ENCODE results near the gene NUCB2.
"Not testable (repeated sequence)": the region's sequence is repeated elsewhere in the genome, so short reads cannot be mapped to it uniquely, and the experiment has no call there.

Gene NUCB2

DNA sequence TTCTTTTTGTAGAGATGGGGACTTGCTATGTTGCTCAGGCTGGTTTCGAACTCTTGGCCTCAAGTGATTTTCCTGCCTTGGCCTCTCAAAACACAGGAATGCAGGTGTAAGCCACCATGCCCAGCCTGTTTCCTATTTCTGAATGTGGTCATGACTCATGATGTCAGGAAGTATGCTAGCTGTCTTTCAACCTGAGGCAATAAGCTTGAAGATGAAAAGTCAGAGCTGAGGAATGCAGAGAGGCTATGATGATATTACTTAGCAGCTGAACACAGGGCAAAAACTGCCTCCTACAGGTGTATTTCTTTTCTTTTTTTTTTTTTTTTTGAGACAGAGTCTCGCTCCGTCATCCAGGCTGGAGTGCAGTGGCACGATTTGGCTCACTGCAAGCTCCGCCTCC, 9.0 kb upstream of the NUCB2 start:
- no peaks in the 10 kb centered on the region for H3K36me3 ChIP-seq (ENCODE audit: control insufficient read depth in 2 of 2, insufficient read depth in 2 of 2, low read length in 2 of 2)
- H3K27me3 ChIP-seq (ENCODE audit: control insufficient read depth in 2 of 2, insufficient read depth in 2 of 2, low read length in 2 of 2): no peaks in the 10 kb centered on the region
- H3K27ac ChIP-seq (ENCODE audit: low read depth in 2 of 2, low read length in 2 of 2): no peak overlapping the region
- H3K9me3 ChIP-seq (ENCODE audit: control insufficient read depth in 2 of 2, low read length in 2 of 2): no peaks in the 10 kb centered on the region
- no peak overlapping the region for H3K9ac ChIP-seq (ENCODE audit: low read depth in 1 of 2, low read length in 2 of 2)
- no peaks in the 10 kb centered on the region for H3K4me1 ChIP-seq (ENCODE audit: control insufficient read depth in 2 of 2, insufficient read depth in 2 of 2, low read length in 2 of 2)
- no peak overlapping the region for H3K4me3 ChIP-seq (ENCODE audit: low read length in 2 of 2)

DNA sequence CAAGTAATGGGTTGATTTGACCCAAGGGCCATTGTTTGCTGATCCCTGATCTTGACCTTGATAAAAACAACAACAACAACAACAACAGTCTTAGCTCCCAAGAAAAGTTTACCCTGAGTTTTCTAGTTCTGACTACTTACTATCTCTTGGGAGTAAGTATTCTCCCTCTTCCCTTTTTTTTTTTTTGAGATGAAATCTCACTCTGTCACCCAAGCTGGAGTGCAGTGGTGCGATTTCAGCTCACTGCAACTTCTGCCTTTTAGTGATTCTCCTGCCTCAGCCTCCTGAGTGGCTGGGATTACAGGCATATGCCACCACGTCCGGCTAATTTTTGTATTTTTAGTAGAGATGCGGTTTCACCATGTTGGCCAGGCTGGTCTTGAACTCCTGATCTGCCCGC, 8.0 kb upstream of the NUCB2 start:
- H3K4me3 ChIP-seq (ENCODE audit: low read length in 2 of 2); H3K27ac ChIP-seq (ENCODE audit: low read depth in 2 of 2, low read length in 2 of 2); H3K9me3 ChIP-seq (ENCODE audit: control insufficient read depth in 2 of 2, low read length in 2 of 2); H3K36me3 ChIP-seq (ENCODE audit: control insufficient read depth in 2 of 2, insufficient read depth in 2 of 2, low read length in 2 of 2); H3K27me3 ChIP-seq (ENCODE audit: control insufficient read depth in 2 of 2, insufficient read depth in 2 of 2, low read length in 2 of 2); H3K9ac ChIP-seq (ENCODE audit: low read depth in 1 of 2, low read length in 2 of 2); H3K4me1 ChIP-seq (ENCODE audit: control insufficient read depth in 2 of 2, insufficient read depth in 2 of 2, low read length in 2 of 2): not testable (repeated sequence)

GRCh38 chr11:17268902-17269301, 7.6 kb upstream of the NUCB2 start:
- no peaks in the 10 kb centered on the region for H3K9me3 ChIP-seq (ENCODE audit: control insufficient read depth in 2 of 2, low read length in 2 of 2)
- no peak overlapping the region for H3K9ac ChIP-seq (ENCODE audit: low read depth in 1 of 2, low read length in 2 of 2)
- H3K4me3 ChIP-seq (ENCODE audit: low read length in 2 of 2): no peak overlapping the region
- no peaks in the 10 kb centered on the region for H3K36me3 ChIP-seq (ENCODE audit: control insufficient read depth in 2 of 2, insufficient read depth in 2 of 2, low read length in 2 of 2)
- no peaks in the 10 kb centered on the region for H3K27me3 ChIP-seq (ENCODE audit: control insufficient read depth in 2 of 2, insufficient read depth in 2 of 2, low read length in 2 of 2)
- H3K27ac ChIP-seq (ENCODE audit: low read depth in 2 of 2, low read length in 2 of 2): no peak overlapping the region
- H3K4me1 ChIP-seq (ENCODE audit: control insufficient read depth in 2 of 2, insufficient read depth in 2 of 2, low read length in 2 of 2): peaks cover 0 to 2% of the 10 kb centered on the region in 2 donors

DNA sequence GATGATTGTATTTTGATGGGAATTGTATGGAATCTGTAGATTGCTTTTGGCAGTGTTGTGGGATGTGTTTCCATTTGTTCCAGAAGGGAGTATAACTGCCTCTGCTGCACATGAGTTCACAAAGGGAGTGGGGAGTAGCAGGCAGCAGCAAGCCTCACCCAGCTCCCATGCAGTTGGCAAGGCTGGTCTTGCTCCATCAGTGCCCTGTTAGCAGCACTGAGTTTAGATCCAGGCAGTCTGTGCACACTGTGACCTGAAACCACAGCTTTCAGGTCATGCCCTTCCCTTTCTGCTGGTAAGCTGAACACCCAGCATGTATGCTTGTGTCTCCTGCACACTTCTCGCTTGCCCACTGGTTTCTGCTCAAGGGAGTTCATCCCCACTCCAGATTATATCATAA, 3.7 kb upstream of the NUCB2 start:
- Histone ChIP-seq H3K4me1 (ENCODE audit: control insufficient read depth in 2 of 2, insufficient read depth in 2 of 2, low read length in 2 of 2) (peaks cover 2 to 5% of the 10 kb centered on the region in 2 donors), H3K9ac (ENCODE audit: low read depth in 1 of 2, low read length in 2 of 2) (no peak overlapping the region), H3K9me3 (ENCODE audit: control insufficient read depth in 2 of 2, low read length in 2 of 2) (no peaks in the 10 kb centered on the region), H3K4me3 (ENCODE audit: low read length in 2 of 2) (no peak overlapping the region), H3K36me3 (ENCODE audit: control insufficient read depth in 2 of 2, insufficient read depth in 2 of 2, low read length in 2 of 2) (no peaks in the 10 kb centered on the region), H3K27me3 (ENCODE audit: control insufficient read depth in 2 of 2, insufficient read depth in 2 of 2, low read length in 2 of 2) (no peaks in the 10 kb centered on the region), H3K27ac (ENCODE audit: low read depth in 2 of 2, low read length in 2 of 2) (no peak overlapping the region)

DNA sequence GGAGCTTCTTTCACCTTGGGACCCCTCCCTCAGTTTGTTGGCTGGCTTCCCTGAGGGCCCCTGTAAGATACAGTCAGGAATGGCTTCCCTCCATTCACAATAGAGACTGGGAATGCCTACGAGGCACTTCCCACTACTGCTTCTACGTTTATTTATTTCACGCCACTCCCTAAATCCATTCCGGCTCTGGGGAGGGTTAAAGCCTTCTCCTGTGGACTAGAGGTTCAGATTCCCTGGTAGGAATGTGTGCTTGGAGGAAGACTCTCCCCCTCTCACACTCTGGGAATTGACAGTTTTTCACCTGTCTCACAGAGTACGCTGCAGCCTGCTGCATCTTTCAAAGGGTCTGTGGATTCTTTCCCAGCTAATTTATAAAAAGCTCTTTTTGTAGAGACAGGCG, 3.3 kb upstream of the NUCB2 start:
- H3K4me1 ChIP-seq (ENCODE audit: control insufficient read depth in 2 of 2, insufficient read depth in 2 of 2, low read length in 2 of 2): peaks cover 2 to 5% of the 10 kb centered on the region in 2 donors
- H3K9me3 ChIP-seq (ENCODE audit: control insufficient read depth in 2 of 2, low read length in 2 of 2): no peaks in the 10 kb centered on the region
- H3K27ac ChIP-seq (ENCODE audit: low read depth in 2 of 2, low read length in 2 of 2): no peak overlapping the region
- H3K9ac ChIP-seq (ENCODE audit: low read depth in 1 of 2, low read length in 2 of 2): no peak overlapping the region
- H3K27me3 ChIP-seq (ENCODE audit: control insufficient read depth in 2 of 2, insufficient read depth in 2 of 2, low read length in 2 of 2): no peaks in the 10 kb centered on the region
- H3K36me3 ChIP-seq (ENCODE audit: control insufficient read depth in 2 of 2, insufficient read depth in 2 of 2, low read length in 2 of 2): no peaks in the 10 kb centered on the region
- H3K4me3 ChIP-seq (ENCODE audit: low read length in 2 of 2): no peak overlapping the region

DNA sequence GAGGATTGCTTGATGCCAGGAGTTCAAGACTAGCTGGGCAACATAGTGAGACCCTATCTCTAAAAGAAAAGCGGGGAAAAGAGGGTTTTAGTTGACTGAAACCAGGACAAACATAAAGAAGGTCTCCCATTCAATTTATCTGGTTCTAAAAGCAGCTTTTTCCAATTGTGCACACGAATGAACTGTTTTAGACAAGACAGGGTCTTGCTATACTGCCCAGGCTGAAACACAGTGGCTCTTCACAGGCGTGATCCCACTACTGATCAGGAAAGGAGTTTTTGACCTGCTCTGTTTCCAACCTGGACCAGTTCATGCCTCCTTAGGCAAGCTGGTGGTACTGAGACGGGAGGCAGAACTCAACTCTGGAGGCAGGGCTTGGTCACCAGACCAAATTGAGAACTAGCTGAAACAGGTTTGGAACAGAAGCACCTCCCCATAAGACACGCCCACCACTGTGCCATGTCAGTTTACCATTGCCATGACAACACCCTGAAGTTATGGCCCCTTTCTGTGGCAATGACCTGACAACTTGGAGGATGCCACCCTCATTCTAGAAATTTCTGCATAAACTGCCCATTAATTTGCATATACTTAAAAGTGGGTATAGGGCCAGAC, 2.8 kb upstream of the NUCB2 start:
- no peaks in the 10 kb centered on the region for H3K36me3 ChIP-seq (ENCODE audit: control insufficient read depth in 2 of 2, insufficient read depth in 2 of 2, low read length in 2 of 2)
- no peak overlapping the region for H3K27ac ChIP-seq (ENCODE audit: low read depth in 2 of 2, low read length in 2 of 2)
- H3K9me3 ChIP-seq (ENCODE audit: control insufficient read depth in 2 of 2, low read length in 2 of 2): no peaks in the 10 kb centered on the region
- peaks cover 2 to 5% of the 10 kb centered on the region in 2 donors for H3K4me1 ChIP-seq (ENCODE audit: control insufficient read depth in 2 of 2, insufficient read depth in 2 of 2, low read length in 2 of 2)
- H3K9ac ChIP-seq (ENCODE audit: low read depth in 1 of 2, low read length in 2 of 2): no peak overlapping the region
- no peak overlapping the region for H3K4me3 ChIP-seq (ENCODE audit: low read length in 2 of 2)
- no peaks in the 10 kb centered on the region for H3K27me3 ChIP-seq (ENCODE audit: control insufficient read depth in 2 of 2, insufficient read depth in 2 of 2, low read length in 2 of 2)

GRCh38 chr11:17275400-17276235, 921 bp upstream of the NUCB2 start:
- Histone ChIP-seq H3K36me3 (ENCODE audit: control insufficient read depth in 2 of 2, insufficient read depth in 2 of 2, low read length in 2 of 2) (no peaks in the 10 kb centered on the region), H3K27ac (ENCODE audit: low read depth in 2 of 2, low read length in 2 of 2) (peak overlapping the region; percentile 81 to 87), H3K4me3 (ENCODE audit: low read length in 2 of 2) (peak overlapping the region; percentile 72 to 82), H3K27me3 (ENCODE audit: control insufficient read depth in 2 of 2, insufficient read depth in 2 of 2, low read length in 2 of 2) (no peaks in the 10 kb centered on the region), H3K4me1 (ENCODE audit: control insufficient read depth in 2 of 2, insufficient read depth in 2 of 2, low read length in 2 of 2) (peaks cover 2 to 5% of the 10 kb centered on the region in 2 donors), H3K9ac (ENCODE audit: low read depth in 1 of 2, low read length in 2 of 2) (peak overlapping the region; percentile 85 to 86), H3K9me3 (ENCODE audit: control insufficient read depth in 2 of 2, low read length in 2 of 2) (no peaks in the 10 kb centered on the region)

- no peaks in the 10 kb centered on the region for H3K27me3 ChIP-seq (ENCODE audit: control insufficient read depth in 2 of 2, insufficient read depth in 2 of 2, low read length in 2 of 2)
- H3K27ac ChIP-seq (ENCODE audit: low read depth in 2 of 2, low read length in 2 of 2): peak overlapping the region; percentile 81 to 87
- no peaks in the 10 kb centered on the region for H3K9me3 ChIP-seq (ENCODE audit: control insufficient read depth in 2 of 2, low read length in 2 of 2)
- peak overlapping the region; percentile 72 to 82 for H3K4me3 ChIP-seq (ENCODE audit: low read length in 2 of 2)
- H3K9ac ChIP-seq (ENCODE audit: low read depth in 1 of 2, low read length in 2 of 2): peak overlapping the region; percentile 85 to 86
- H3K4me1 ChIP-seq (ENCODE audit: control insufficient read depth in 2 of 2, insufficient read depth in 2 of 2, low read length in 2 of 2): peaks cover 2 to 5% of the 10 kb centered on the region in 2 donors
- H3K36me3 ChIP-seq (ENCODE audit: control insufficient read depth in 2 of 2, insufficient read depth in 2 of 2, low read length in 2 of 2): no peaks in the 10 kb centered on the region
These were observed 565 bp downstream of the NUCB2 start for GRCh38 chr11:17277024-17277584.

GRCh38 chr11:17280494-17281127, 4.1 kb downstream of the NUCB2 start:
- H3K27ac ChIP-seq (ENCODE audit: low read depth in 2 of 2, low read length in 2 of 2): no peak overlapping the region
- H3K36me3 ChIP-seq (ENCODE audit: control insufficient read depth in 2 of 2, insufficient read depth in 2 of 2, low read length in 2 of 2): peaks cover 0 to 3% of the 10 kb centered on the region in 2 donors
- H3K9ac ChIP-seq (ENCODE audit: low read depth in 1 of 2, low read length in 2 of 2): no peak overlapping the region
- H3K4me1 ChIP-seq (ENCODE audit: control insufficient read depth in 2 of 2, insufficient read depth in 2 of 2, low read length in 2 of 2): peaks cover 0 to 9% of the 10 kb centered on the region in 2 donors
- no peaks in the 10 kb centered on the region for H3K9me3 ChIP-seq (ENCODE audit: control insufficient read depth in 2 of 2, low read length in 2 of 2)
- H3K4me3 ChIP-seq (ENCODE audit: low read length in 2 of 2): no peak overlapping the region
- H3K27me3 ChIP-seq (ENCODE audit: control insufficient read depth in 2 of 2, insufficient read depth in 2 of 2, low read length in 2 of 2): no peaks in the 10 kb centered on the region

DNA sequence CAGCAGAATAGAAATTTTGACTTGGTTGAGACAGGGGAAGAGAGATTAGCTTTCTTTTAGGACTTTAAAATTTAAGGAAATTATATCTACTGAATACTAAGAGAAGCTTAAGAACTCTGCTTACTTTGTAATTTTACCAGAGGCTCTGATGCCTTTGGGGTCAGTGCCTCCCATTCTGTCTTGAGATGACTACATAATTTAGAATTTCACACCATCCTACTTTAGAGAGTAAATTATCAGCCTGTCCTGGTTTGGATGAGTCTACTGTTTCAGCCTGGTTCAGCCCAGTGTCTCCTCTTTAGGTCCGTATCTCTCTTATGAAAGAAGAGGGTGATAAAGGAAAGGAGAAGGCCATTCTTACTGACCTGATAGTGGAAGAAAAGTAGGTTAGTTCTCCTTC, 9.8 kb downstream of the NUCB2 start:
- no peak overlapping the region for H3K9ac ChIP-seq (ENCODE audit: low read depth in 1 of 2, low read length in 2 of 2)
- H3K27me3 ChIP-seq (ENCODE audit: control insufficient read depth in 2 of 2, insufficient read depth in 2 of 2, low read length in 2 of 2): no peaks in the 10 kb centered on the region
- no peak overlapping the region for H3K4me3 ChIP-seq (ENCODE audit: low read length in 2 of 2)
- H3K4me1 ChIP-seq (ENCODE audit: control insufficient read depth in 2 of 2, insufficient read depth in 2 of 2, low read length in 2 of 2): peaks cover 0 to 6% of the 10 kb centered on the region in 2 donors
- H3K27ac ChIP-seq (ENCODE audit: low read depth in 2 of 2, low read length in 2 of 2): no peak overlapping the region
- peaks cover 0 to 6% of the 10 kb centered on the region in 2 donors for H3K36me3 ChIP-seq (ENCODE audit: control insufficient read depth in 2 of 2, insufficient read depth in 2 of 2, low read length in 2 of 2)
- no peaks in the 10 kb centered on the region for H3K9me3 ChIP-seq (ENCODE audit: control insufficient read depth in 2 of 2, low read length in 2 of 2)
